Adrenal gland (tissue), 5 donors: Measurements from ENCODE around the gene FIGLA.

Experiments
- CTCF ChIP-seq, 6 experiments: fragments of 450-650 bp in 4 of 6; fragments of 200-600 bp in 2 of 6; sonication (generic) in 1 of 6; IDR thresholded peaks; 1 replicate in 5 of 6; 2 replicates in 1 of 6; pipeline versions ENCODE4 v1.5.1 to v1.8.0; 2016 to 2021; ENCODE audit warnings: antibody characterized with exemption in 6 of 6, mild to moderate bottlenecking in 2 of 6, moderate library complexity in 1 of 6
- POLR2A ChIP-seq, 2 donors: fragments of 450-650 bp; IDR thresholded peaks; one replicate each; pipeline ENCODE4 v1.6.1; 2017; ENCODE audit warnings: antibody characterized with exemption in 2 of 2, mild to moderate bottlenecking in 2 of 2, moderate library complexity in 1 of 2
- donor health status: DM: no; HTN: no; CAD: no.

GRCh38 chr2:70746094-70746974 lies 44.1 kb downstream of the FIGLA start:
- TF ChIP-seq CTCF (IDR thresholded peaks at IDR 0.05) (no peak), POLR2A (IDR thresholded peaks at IDR 0.05) (no peak)
